ENCODE results near the gene NBAS. TPM values are rescaled to one million over a fixed set of nuclear protein-coding genes. Genes with fewer than 3 reads are reported as not detected.

Gene NBAS
- total and polyA plus RNA-seq, 12 donors, result 26.4 to 79.1 (median 56.3) TPM

- no peak overlapping the region for H3K27ac ChIP-seq
- H3K4me3 ChIP-seq, result no peak overlapping the region
- H3K27me3 ChIP-seq, result no peaks in the 10 kb centered on the region
- intact Hi-C loops (cut with DNase I), result no loop called here
- ATAC-seq (peak in 4 of 8 donors; percentile 27 to 84 (median 58)), DNase-seq (no peak)
- H3K4me1 ChIP-seq, result no peaks in the 10 kb centered on the region
- WGBS, 2 donors, result 66 to 71% methylated on average over 3 of the region's 3 CpGs
- no peaks in the 10 kb centered on the region for H3K9me3 ChIP-seq
- TF ChIP-seq, protein P1, sequence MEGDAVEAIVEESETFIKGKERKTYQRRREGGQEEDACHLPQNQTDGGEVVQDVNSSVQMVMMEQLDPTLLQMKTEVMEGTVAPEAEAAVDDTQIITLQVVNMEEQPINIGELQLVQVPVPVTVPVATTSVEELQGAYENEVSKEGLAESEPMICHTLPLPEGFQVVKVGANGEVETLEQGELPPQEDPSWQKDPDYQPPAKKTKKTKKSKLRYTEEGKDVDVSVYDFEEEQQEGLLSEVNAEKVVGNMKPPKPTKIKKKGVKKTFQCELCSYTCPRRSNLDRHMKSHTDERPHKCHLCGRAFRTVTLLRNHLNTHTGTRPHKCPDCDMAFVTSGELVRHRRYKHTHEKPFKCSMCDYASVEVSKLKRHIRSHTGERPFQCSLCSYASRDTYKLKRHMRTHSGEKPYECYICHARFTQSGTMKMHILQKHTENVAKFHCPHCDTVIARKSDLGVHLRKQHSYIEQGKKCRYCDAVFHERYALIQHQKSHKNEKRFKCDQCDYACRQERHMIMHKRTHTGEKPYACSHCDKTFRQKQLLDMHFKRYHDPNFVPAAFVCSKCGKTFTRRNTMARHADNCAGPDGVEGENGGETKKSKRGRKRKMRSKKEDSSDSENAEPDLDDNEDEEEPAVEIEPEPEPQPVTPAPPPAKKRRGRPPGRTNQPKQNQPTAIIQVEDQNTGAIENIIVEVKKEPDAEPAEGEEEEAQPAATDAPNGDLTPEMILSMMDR (IDR thresholded peaks at IDR 0.05), result no peak
- H3K36me3 ChIP-seq, result peaks cover 0 to 95% (median 12%) of the 10 kb centered on the region in 9 donors
Measured at GRCh38 chr2:15472133-15472532, 89.0 kb downstream of the NBAS start.

DNA sequence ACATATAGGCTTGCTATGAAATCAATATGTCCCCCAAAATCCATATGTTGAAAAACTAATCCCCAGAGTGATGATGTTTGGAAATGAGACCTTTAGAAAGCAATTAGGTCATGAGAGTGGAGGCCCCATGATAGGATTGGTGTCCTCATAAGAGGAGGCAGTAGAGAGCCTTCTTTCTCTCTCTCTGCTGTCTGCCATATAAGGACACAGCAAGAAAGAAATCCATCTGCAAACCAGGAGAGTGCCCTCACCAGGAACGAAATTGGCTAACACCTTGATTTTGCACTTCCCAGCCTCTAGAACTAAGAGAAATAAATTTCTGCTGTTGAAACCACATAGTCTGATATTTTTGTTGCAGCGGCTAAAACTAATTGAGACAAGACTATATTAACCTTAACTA lies 89.5 kb downstream of the NBAS start:
- Histone ChIP-seq H3K4me1 (no peaks in the 10 kb centered on the region), H3K27ac (no peak overlapping the region), H3K27me3 (no peaks in the 10 kb centered on the region), H3K36me3 (peaks cover 0 to 98% (median 13%) of the 10 kb centered on the region in 9 donors), H3K4me3 (no peak overlapping the region), H3K9me3 (no peaks in the 10 kb centered on the region)
- WGBS, 2 donors, result 88 to 92% methylated on average over 2 of the region's 2 CpGs
- TF ChIP-seq, protein P1 (IDR thresholded peaks at IDR 0.05), result no peak
- DNase-seq (no peak), ATAC-seq (no peak)
- intact Hi-C loops (cut with DNase I), result no loop called here

- no peak overlapping the region for H3K4me3 ChIP-seq
Measured at GRCh38 chr2:15460112-15460620, 101.0 kb downstream of the NBAS start.

GRCh38 chr2:15458277-15458676 lies 102.9 kb downstream of the NBAS start:
- Histone ChIP-seq H3K27ac (no peak overlapping the region), H3K9me3 (no peaks in the 10 kb centered on the region), H3K4me1 (peaks cover 0 to 11% (median 0%) of the 10 kb centered on the region in 9 donors), H3K36me3 (peaks cover 0 to 98% (median 8%) of the 10 kb centered on the region in 9 donors), H3K4me3 (no peak overlapping the region), H3K27me3 (no peaks in the 10 kb centered on the region)
- 98% methylated on average over 2 of the region's 2 CpGs for WGBS, 2 donors
- no peak for DNase-seq
- TF ChIP-seq, protein P1 (IDR thresholded peaks at IDR 0.05), result no peak
- no peak for ATAC-seq
- intact Hi-C loops (cut with DNase I), result no loop called here

More at GRCh38 chr2:15460112-15460620, 101.0 kb downstream of the NBAS start:
- TF ChIP-seq, protein P1 (IDR thresholded peaks at IDR 0.05), result no peak
- no peaks in the 10 kb centered on the region for H3K9me3 ChIP-seq
- intact Hi-C loops (cut with DNase I), result no loop called here
- ATAC-seq, result no peak
- no peak for DNase-seq
- peaks cover 0 to 98% (median 15%) of the 10 kb centered on the region in 9 donors for H3K36me3 ChIP-seq
- 97 to 98% methylated on average over 1 of the region's 1 CpG for WGBS, 2 donors
- H3K4me1 ChIP-seq, result peaks cover 0 to 11% (median 0%) of the 10 kb centered on the region in 9 donors
- H3K27me3 ChIP-seq, result no peaks in the 10 kb centered on the region
- no peak overlapping the region for H3K27ac ChIP-seq

All from heart right ventricle (tissue), 16 donors.